Occipital lobe (tissue), 2 donors: ENCODE data around the gene ZHX3. TPM values are rescaled to one million over a fixed set of nuclear protein-coding genes. Genes with fewer than 3 reads are reported as not detected.

Source experiments
- DNase-seq: peaks from one replicate; lab custom pipeline; 2025; lab: John Stamatoyannopoulos, UW
- total RNA-seq: library from RNA; depleted of rRNA; stranded (reverse); fragments of >200 nt; gene quantifications from one replicate; pipeline ENCODE4 v1.2.3, GENCODE V29; 2014

ZHX3 gene
- total RNA-seq, result 18.9 TPM

GRCh38 chr20:41317546-41318270, at the start of gene ZHX3:
TSS of gene ZHX3 (minus strand) at chr20:41317731. CDS start at chr20:41204916, 112,815 bp downstream.
- peak; percentile 94 for DNase-seq

- DNase-seq, result no peak
Measured at GRCh38 chr20:41367393-41367695, 49.8 kb upstream of the ZHX3 start.

GRCh38 chr20:41366546-41367392, 49.2 kb upstream of the ZHX3 start, which contains the start of gene EMILIN3:
TSS of gene EMILIN3 (minus strand) at chr20:41366818. CDS start at chr20:41366634, 184 bp downstream.
- no peak for DNase-seq

- peak; percentile 21 for DNase-seq
Measured at GRCh38 chr20:41365777-41366545, 48.4 kb upstream of the ZHX3 start.

GRCh38 chr20:41364967-41365765, 47.6 kb upstream of the ZHX3 start:
- DNase-seq, result no peak

GRCh38 chr20:41364236-41364855, 46.8 kb upstream of the ZHX3 start:
- DNase-seq, result no peak

- no peak for DNase-seq
Measured at GRCh38 chr20:41363601-41364000, 46.1 kb upstream of the ZHX3 start.

GRCh38 chr20:41362748-41363140, 45.2 kb upstream of the ZHX3 start:
- DNase-seq, result no peak

- no peak for DNase-seq
Measured at GRCh38 chr20:41361757-41362747, 44.5 kb upstream of the ZHX3 start.

GRCh38 chr20:41360831-41361756, 43.6 kb upstream of the ZHX3 start:
- DNase-seq, result no peak

- DNase-seq, result no peak
Measured at GRCh38 chr20:41359541-41360011, 42.0 kb upstream of the ZHX3 start.

- no peak for DNase-seq
Measured at GRCh38 chr20:41358717-41359116, 41.2 kb upstream of the ZHX3 start.

GRCh38 chr20:41358230-41358629, 40.7 kb upstream of the ZHX3 start:
- no peak for DNase-seq

GRCh38 chr20:41357424-41358163, 40.1 kb upstream of the ZHX3 start:
- DNase-seq, result no peak

- DNase-seq, result no peak
Measured at GRCh38 chr20:41356951-41357350, 39.4 kb upstream of the ZHX3 start.

- DNase-seq, result no peak
Measured at GRCh38 chr20:41355598-41356203, 38.2 kb upstream of the ZHX3 start.

- DNase-seq, result no peak
Measured at GRCh38 chr20:41355192-41355591, 37.7 kb upstream of the ZHX3 start.
